GM12878 (cell line): ENCODE measurements around the gene ISLR2. TPM values are rescaled to one million over a fixed set of nuclear protein-coding genes. Genes with fewer than 3 reads are reported as not detected.
A peak's percentile ranks its signal among the peaks of the same experiment; 100 is the strongest.

Experiments used
- ATAC-seq: fragments of 200-7000 bp; cut with Tn5 transposase; 3 replicates; pipeline ENCODE4 v1.9.1; 2020; ENCODE audit warnings: mild to moderate bottlenecking, moderate library complexity
- BruUV-seq: library from RNA; stranded (reverse); fragments of 400-500 nt; replicated peaks from 2 replicates; lab custom pipeline; 2021; lab: Mats Ljungman, UMichigan
- CTCF ChIA-PET: fragments of 300-600 bp; sonication (Branson Sonifier 250); formaldehyde crosslinking; extraction: SDS; loops from one replicate; lab custom pipeline; 2021; ENCODE audit warnings: inconsistent platforms; lab: Yijun Ruan, JAX
- POLR2A ChIA-PET: fragments of 350-600 bp; formaldehyde crosslinking; extraction: SDS; loops from one replicate; lab custom pipeline; 2021; ENCODE audit warnings: inconsistent platforms; lab: Charles Lee
- RAD21 ChIA-PET: fragments of 300-600 bp; sonication (Branson Sonifier 250); formaldehyde crosslinking; loops from one replicate; lab custom pipeline; 2023; ENCODE audit warnings: antibody characterized with exemption; ENCODE audit not compliant: unreplicated experiment; lab: Charles Lee
- SMC1A ChIA-PET: fragments of 300-600 bp; sonication (Branson Sonifier 250); formaldehyde crosslinking; loops from one replicate; lab custom pipeline; 2023; ENCODE audit not compliant: unreplicated experiment, uncharacterized antibody; lab: Charles Lee
- DNase-seq: peaks from one replicate; pipeline ENCODE4 v3.0.0-alpha.2; 2011; ENCODE audit warnings: low read depth, low spot score
- FAIRE-seq: peaks from 3 replicates; lab custom pipeline; 2011; peaks lifted over from hg19 to GRCh38; lab: Jason Lieb, UNC
- H2AFZ ChIP-seq: 2 replicates; pipeline ENCODE4 v1.6.0; 2011; ENCODE audit warnings: low read depth, low read length, control low read depth; ENCODE audit not compliant: control insufficient read depth
- H3K27ac ChIP-seq: 2 replicates; pipeline ENCODE4 v1.5.1; 2011; ENCODE audit warnings: control low read depth; ENCODE audit not compliant: control insufficient read depth, insufficient read depth
- H3K27me3 ChIP-seq, 2 experiments: replicated peaks in 1 of 2; 2 replicates each; pipeline versions ENCODE4 v1.6.0 to v1.6.1; 2011; ENCODE audit warnings: low read length in 1 of 2; ENCODE audit not compliant: control insufficient read depth in 2 of 2, insufficient read depth in 2 of 2
- H3K36me3 ChIP-seq, 2 experiments: 2 replicates each; pipeline ENCODE4 v1.5.1; 2011; ENCODE audit warnings: low read length in 1 of 2; ENCODE audit not compliant: control insufficient read depth in 2 of 2, insufficient read depth in 2 of 2
- H3K4me1 ChIP-seq: 2 replicates; pipeline ENCODE4 v1.6.1; 2011; ENCODE audit warnings: mild to moderate bottlenecking, low read length, moderate library complexity, mixed read lengths; ENCODE audit not compliant: control insufficient read depth, insufficient read depth
- H3K4me2 ChIP-seq: 2 replicates; pipeline ENCODE4 v1.6.0; 2011; ENCODE audit warnings: control low read depth; ENCODE audit not compliant: control insufficient read depth, insufficient read depth
- H3K4me3 ChIP-seq: fragments of 200-600 bp; sonication (generic); 2 replicates; pipeline ENCODE4 v1.5.1; 2016
- H3K79me2 ChIP-seq: 2 replicates; pipeline ENCODE4 v1.6.0; 2011; ENCODE audit warnings: low read length; ENCODE audit not compliant: control insufficient read depth, insufficient read depth
- H3K9ac ChIP-seq: 2 replicates; pipeline ENCODE4 v1.8.0; 2011; ENCODE audit warnings: low read length, control low read depth, mixed read lengths; ENCODE audit not compliant: control insufficient read depth, insufficient read depth
- H3K9me3 ChIP-seq: replicated peaks from 3 replicates; pipeline ENCODE4 v1.5.1; 2011; ENCODE audit warnings: mild to moderate bottlenecking, low read length; ENCODE audit not compliant: control insufficient read depth, insufficient read depth
- H4K20me1 ChIP-seq: 2 replicates; pipeline ENCODE4 v1.6.0; 2011; ENCODE audit not compliant: control insufficient read depth, insufficient read depth
- BACH1 ChIP-seq: fragments of 450-650 bp; IDR thresholded peaks from 2 replicates; pipeline ENCODE4 v1.6.1; 2017; ENCODE audit warnings: mild to moderate bottlenecking, borderline replicate concordance
- CBX3 ChIP-seq: fragments of 200-600 bp; sonication (generic); IDR thresholded peaks from 2 replicates; pipeline ENCODE4 v1.6.1; 2016; ENCODE audit warnings: low read depth, borderline replicate concordance
- CEBPZ ChIP-seq: fragments of 150-350 bp; IDR thresholded peaks from 2 replicates; pipeline ENCODE4 v1.6.1; 2016; ENCODE audit warnings: low read depth, low read length
- CHD4 ChIP-seq: fragments of 200-600 bp; sonication (generic); IDR thresholded peaks from 2 replicates; pipeline ENCODE4 v1.6.1; 2016; ENCODE audit warnings: mild to moderate bottlenecking
- EED ChIP-seq: sonication (generic); IDR thresholded peaks from 2 replicates; pipeline ENCODE4 v1.6.1; 2016; ENCODE audit warnings: antibody characterized with exemption, low read depth
- NRF1 ChIP-seq: conservative IDR thresholded peaks from 2 replicates; pipeline ENCODE4 v1.6.1; 2011; ENCODE audit warnings: mild to moderate bottlenecking, low read depth, low read length, improper control_type of control experiment
- SPI1 ChIP-seq: IDR thresholded peaks from 2 replicates; pipeline ENCODE4 v1.6.1; 2011; ENCODE audit warnings: low read depth, mild to moderate bottlenecking, low read length, moderate library complexity, borderline replicate concordance; ENCODE audit not compliant: insufficient read depth
- TARDBP ChIP-seq: IDR thresholded peaks from 2 replicates; pipeline ENCODE4 v1.6.1; 2016; ENCODE audit warnings: borderline replicate concordance
- YBX1 ChIP-seq: fragments of 450-650 bp; IDR thresholded peaks from 2 replicates; pipeline ENCODE4 v1.6.1; 2016; ENCODE audit warnings: antibody characterized with exemption
- WGBS: methylation state at CpG from one replicate; pipeline ENCODE4 v1.1.6; 2016; ENCODE audit warnings: low lambda C conversion rate; ENCODE audit not compliant: insufficient replicate concordance, insufficient coverage; ENCODE audit errors: missing lambda C conversion rate; 5-methylcytosine and 5-hydroxymethylcytosine counted together
- in situ Hi-C: fragments of 300-500 bp; cut with MboI; formaldehyde crosslinking; loops from 9 replicates; pipeline ENCODE4 v1.14.3; 2018; ENCODE audit warnings: mixed read lengths
- intact Hi-C: fragments of 100-400 bp; cut with micrococcal nuclease; formaldehyde crosslinking; loops from one replicate; pipeline ENCODE4 v1.14.2; 2022; ENCODE audit not compliant: unreplicated experiment
- polyA plus RNA-seq, 11 experiments: library from polyadenylated mRNA; depleted of rRNA in 4 of 11; unstranded in 6 of 11; stranded (reverse) in 5 of 11; fragments of >200 nt; fragmentation: Nextera tagmentation in 4 of 11; fragmentation: Illumina TruSeq in 1 of 11; extraction: Ambion mirVana in 4 of 11; extraction: Trizol in 1 of 11; gene quantifications; 1 replicate in 1 of 11; 2 replicates in 10 of 11; pipeline versions ENCODE4 v1.2.1 to v1.2.3, GENCODE V29; 2011 to 2016; ENCODE audit warnings: inconsistent platforms in 2 of 11, missing spikeins in 2 of 11, low read depth in 1 of 11
- total RNA-seq, 4 experiments: library from RNA; depleted of rRNA in 3 of 4; stranded (reverse); fragments of >200 nt in 3 of 4; fragmentation: Illumina TruSeq in 1 of 4; extraction: Trizol in 1 of 4; gene quantifications; 2 replicates each; pipeline versions ENCODE4 v1.2.1 to v1.2.3, GENCODE V29; 2013 to 2021
- TF ChIP-seq, protein P1 (sequence below): fragments of 450-650 bp; IDR thresholded peaks from 2 replicates; pipeline ENCODE4 v1.6.1; 2017; ENCODE audit warnings: mild to moderate bottlenecking, low read depth, inconsistent platforms; ENCODE audit not compliant: poor library complexity, severe bottlenecking
- TF ChIP-seq, protein P2 (sequence below): fragments of 450-650 bp; formaldehyde crosslinking; IDR thresholded peaks from 2 replicates; pipeline ENCODE4 v1.4.0; 2022; ENCODE audit warnings: mild to moderate bottlenecking, moderate library complexity

ISLR2 gene
- total and polyA plus RNA-seq, 10 of the 15 experiments (the other 5 are each of a cell fraction or from before 2014, with no cell fraction given): 0.04 to 0.21 (median 0.07) TPM; not detected in 4

DNA sequence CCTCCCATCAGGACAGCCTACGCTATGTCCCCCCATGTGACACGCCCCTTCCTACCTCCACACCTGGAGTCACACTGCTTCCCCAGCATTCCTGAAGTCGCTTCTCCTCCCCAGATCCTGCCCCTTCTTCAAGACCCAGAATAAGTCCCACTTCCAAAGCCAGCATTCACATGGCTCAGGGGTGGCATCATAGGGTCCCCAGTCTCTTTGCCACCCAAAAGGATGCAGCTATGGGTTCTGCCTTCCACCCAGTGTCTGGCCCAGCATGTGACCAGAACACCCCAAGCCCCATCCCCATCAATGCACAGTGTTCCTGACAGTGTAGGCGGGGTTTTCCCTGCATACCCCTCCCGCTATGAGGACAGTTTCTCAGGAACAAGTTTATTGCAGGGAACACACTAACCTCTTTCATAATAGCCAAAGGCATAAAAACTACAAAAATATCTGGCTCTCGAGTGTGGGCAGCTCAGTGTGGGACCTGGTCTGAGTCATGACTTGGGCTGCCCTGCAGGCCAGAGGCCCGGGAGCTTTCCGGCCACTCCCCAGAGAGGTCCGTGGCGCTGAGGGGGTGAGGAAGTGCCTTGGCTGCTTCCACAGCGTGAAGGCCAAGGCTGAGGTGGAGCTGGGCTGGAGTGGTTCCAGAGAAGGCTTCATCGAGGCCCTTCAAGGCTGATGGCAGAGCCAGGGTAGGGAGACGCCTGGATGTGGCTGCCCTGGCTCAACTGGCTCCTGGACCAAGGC is 48.9 kb downstream of the ISLR2 start (continued):
- TF ChIP-seq CEBPZ: no peak
- TF ChIP-seq YBX1: no peak
- no peak for TF ChIP-seq TARDBP
- TF ChIP-seq CBX3: no peak
- TF ChIP-seq, all 136 proteins: peak for 0

GRCh38 chr15:74179983-74180880 is 49.8 kb downstream of the ISLR2 start:
- H3K27ac ChIP-seq: no peak overlapping the region
- ChIA-PET POLR2A (no interaction called here), RAD21 (no interaction called here), SMC1A (no interaction called here), CTCF (no interaction called here)
- intact Hi-C loops: no loop called here
- BruUV-seq: no TSS peak
- H3K4me2 ChIP-seq: no peak overlapping the region; the same call in 1 of the 2 replicates
- no peaks in the 10 kb centered on the region for H4K20me1 ChIP-seq
- in situ Hi-C loops: no loop called here
- no peak for FAIRE-seq
- peaks cover 7% of the 10 kb centered on the region for H3K4me1 ChIP-seq
- no peaks in the 10 kb centered on the region for H3K27me3 ChIP-seq
- 63% methylated on average over 17 of the region's 17 CpGs for WGBS
- H3K79me2 ChIP-seq: no peaks in the 10 kb centered on the region
- DNase-seq: no peak
- no peaks in the 10 kb centered on the region for H3K36me3 ChIP-seq
- no peak overlapping the region for H3K4me3 ChIP-seq
- no peak overlapping the region for H3K9ac ChIP-seq
- no peaks in the 10 kb centered on the region for H3K9me3 ChIP-seq
- H2AFZ ChIP-seq: no peak overlapping the region
- ATAC-seq: no peak
- TF ChIP-seq CHD4 (no peak), EED (0 out of 2 replicates have a peak, but pooled peaks have one; percentile 15), NRF1 (no peak), BACH1 (no peak), SPI1 (peak; percentile 64)
- TF ChIP-seq, protein P1, sequence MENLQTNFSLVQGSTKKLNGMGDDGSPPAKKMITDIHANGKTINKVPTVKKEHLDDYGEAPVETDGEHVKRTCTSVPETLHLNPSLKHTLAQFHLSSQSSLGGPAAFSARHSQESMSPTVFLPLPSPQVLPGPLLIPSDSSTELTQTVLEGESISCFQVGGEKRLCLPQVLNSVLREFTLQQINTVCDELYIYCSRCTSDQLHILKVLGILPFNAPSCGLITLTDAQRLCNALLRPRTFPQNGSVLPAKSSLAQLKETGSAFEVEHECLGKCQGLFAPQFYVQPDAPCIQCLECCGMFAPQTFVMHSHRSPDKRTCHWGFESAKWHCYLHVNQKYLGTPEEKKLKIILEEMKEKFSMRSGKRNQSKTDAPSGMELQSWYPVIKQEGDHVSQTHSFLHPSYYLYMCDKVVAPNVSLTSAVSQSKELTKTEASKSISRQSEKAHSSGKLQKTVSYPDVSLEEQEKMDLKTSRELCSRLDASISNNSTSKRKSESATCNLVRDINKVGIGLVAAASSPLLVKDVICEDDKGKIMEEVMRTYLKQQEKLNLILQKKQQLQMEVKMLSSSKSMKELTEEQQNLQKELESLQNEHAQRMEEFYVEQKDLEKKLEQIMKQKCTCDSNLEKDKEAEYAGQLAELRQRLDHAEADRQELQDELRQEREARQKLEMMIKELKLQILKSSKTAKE: no peak
- TF ChIP-seq, protein P2, sequence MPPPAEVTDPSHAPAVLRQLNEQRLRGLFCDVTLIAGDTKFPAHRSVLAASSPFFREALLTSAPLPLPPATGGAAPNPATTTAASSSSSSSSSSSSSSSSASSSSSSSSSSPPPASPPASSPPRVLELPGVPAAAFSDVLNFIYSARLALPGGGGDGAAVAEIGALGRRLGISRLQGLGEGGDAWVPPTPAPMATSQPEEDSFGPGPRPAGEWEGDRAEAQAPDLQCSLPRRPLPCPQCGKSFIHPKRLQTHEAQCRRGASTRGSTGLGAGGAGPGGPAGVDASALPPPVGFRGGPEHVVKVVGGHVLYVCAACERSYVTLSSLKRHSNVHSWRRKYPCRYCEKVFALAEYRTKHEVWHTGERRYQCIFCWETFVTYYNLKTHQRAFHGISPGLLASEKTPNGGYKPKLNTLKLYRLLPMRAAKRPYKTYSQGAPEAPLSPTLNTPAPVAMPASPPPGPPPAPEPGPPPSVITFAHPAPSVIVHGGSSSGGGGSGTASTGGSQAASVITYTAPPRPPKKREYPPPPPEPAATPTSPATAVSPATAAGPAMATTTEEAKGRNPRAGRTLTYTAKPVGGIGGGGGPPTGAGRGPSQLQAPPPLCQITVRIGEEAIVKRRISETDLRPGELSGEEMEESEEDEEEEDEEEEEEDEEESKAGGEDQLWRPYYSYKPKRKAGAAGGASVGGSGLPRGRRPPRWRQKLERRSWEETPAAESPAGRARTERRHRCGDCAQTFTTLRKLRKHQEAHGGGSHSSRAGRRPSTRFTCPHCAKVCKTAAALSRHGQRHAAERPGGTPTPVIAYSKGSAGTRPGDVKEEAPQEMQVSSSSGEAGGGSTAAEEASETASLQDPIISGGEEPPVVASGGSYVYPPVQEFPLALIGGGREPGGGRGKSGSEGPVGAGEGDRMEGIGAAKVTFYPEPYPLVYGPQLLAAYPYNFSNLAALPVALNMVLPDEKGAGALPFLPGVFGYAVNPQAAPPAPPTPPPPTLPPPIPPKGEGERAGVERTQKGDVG: no peak
